IPS-18a (cell line): Measurements from ENCODE around the gene CCDC127.

Experiments used
- H3K27ac ChIP-seq: one replicate; pipeline ENCODE4 v1.5.1; 2013; ENCODE audit warnings: low read length
- H3K27me3 ChIP-seq: one replicate; pipeline ENCODE4 v1.6.1; 2013; ENCODE audit warnings: mild to moderate bottlenecking, low read length; ENCODE audit not compliant: control insufficient read depth, insufficient read depth
- H3K36me3 ChIP-seq: one replicate; pipeline ENCODE4 v1.6.1; 2013; ENCODE audit warnings: low read depth, low read length; ENCODE audit not compliant: control insufficient read depth
- H3K4me1 ChIP-seq: one replicate; pipeline ENCODE4 v1.6.1; 2013; ENCODE audit warnings: low read depth, low read length; ENCODE audit not compliant: control insufficient read depth
- H3K4me3 ChIP-seq: one replicate; pipeline ENCODE4 v1.5.1; 2013; ENCODE audit warnings: low read length
- H3K9ac ChIP-seq: one replicate; pipeline ENCODE4 v1.6.1; 2013; ENCODE audit warnings: mild to moderate bottlenecking, low read length, moderate library complexity
- H3K9me3 ChIP-seq: one replicate; pipeline ENCODE4 v1.6.1; 2013; ENCODE audit warnings: low read depth, low read length; ENCODE audit not compliant: control insufficient read depth

CCDC127 gene

DNA sequence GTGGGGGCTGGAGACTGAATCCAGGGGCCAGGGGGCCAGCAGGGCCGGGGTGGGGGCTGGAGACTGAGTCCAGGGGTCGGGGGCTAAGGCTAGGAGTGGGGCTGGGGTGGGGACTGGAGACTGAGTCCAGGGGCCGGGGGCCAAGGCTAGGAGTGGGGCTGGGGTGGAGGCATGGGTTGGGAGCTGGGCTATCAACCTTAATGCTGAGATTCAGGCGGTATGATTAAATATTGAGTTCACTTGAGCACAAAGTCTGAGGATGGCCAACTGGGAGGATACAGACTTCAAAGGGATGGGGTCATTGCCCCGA lies 43.7 kb downstream of the CCDC127 start:
- Histone ChIP-seq H3K9ac (no peak overlapping the region), H3K27ac (no peak overlapping the region), H3K4me3 (no peak overlapping the region), H3K27me3 (no peaks in the 10 kb centered on the region), H3K36me3 (peaks cover 4% of the 10 kb centered on the region), H3K9me3 (no peaks in the 10 kb centered on the region), H3K4me1 (no peaks in the 10 kb centered on the region)

DNA sequence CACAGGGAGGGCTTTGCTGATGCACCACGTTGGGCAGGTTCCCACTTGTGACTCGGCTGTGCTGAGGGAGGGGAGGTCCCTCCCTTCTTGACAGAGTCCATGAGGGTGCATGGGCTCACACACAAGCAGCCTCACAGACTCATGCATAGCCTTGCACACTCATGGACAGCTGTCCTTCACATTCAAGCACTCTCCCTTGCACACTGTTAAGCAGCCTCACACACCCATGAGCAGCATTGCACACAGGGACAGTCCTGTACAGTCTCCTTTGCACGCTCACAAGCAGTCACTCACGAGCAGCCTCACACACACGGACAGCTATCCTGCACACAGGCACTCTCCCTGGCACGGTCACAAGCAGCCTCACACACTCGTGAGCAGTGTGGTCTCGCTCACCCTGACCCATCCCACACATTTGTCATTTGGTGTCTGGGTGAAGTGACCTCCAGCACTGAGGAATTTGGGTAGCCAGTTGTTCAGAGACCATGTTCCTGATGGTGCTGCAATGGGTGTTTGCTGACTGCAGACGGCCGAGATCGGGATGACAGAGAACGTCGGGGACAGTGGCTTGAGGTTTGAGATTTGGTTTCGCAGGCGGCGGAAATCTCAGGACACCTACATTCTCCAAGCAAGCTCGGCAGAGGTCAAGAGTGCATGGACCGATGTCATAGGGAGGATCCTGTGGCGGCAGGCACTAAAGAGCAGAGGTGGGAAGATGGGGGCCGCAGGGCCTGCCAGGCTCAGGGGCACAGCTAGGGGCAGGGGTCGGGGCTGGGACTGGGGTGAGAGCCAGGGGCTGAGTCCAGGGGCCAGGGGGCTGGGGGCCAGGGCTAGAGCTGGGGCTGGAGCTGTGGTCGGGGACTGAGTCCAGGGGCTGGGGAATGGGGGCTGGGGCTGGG lies 44.3 kb downstream of the CCDC127 start:
- Histone ChIP-seq H3K27me3 (no peaks in the 10 kb centered on the region), H3K27ac (no peak overlapping the region), H3K4me3 (no peak overlapping the region), H3K9ac (no peak overlapping the region), H3K4me1 (no peaks in the 10 kb centered on the region), H3K36me3 (peaks cover 4% of the 10 kb centered on the region), H3K9me3 (no peaks in the 10 kb centered on the region)

GRCh38 chr5:172841-173251 lies 45.1 kb downstream of the CCDC127 start:
- peaks cover 4% of the 10 kb centered on the region for H3K36me3 ChIP-seq
- no peak overlapping the region for H3K27ac ChIP-seq
- H3K27me3 ChIP-seq = no peaks in the 10 kb centered on the region
- H3K9ac ChIP-seq = no peak overlapping the region
- H3K9me3 ChIP-seq = no peaks in the 10 kb centered on the region
- no peaks in the 10 kb centered on the region for H3K4me1 ChIP-seq
- H3K4me3 ChIP-seq = no peak overlapping the region

GRCh38 chr5:172421-172820 lies 45.5 kb downstream of the CCDC127 start:
- H3K4me3 ChIP-seq = no peak overlapping the region
- H3K9ac ChIP-seq = no peak overlapping the region
- H3K27ac ChIP-seq = no peak overlapping the region
- peaks cover 4% of the 10 kb centered on the region for H3K36me3 ChIP-seq
- H3K27me3 ChIP-seq = no peaks in the 10 kb centered on the region
- H3K4me1 ChIP-seq = no peaks in the 10 kb centered on the region
- no peaks in the 10 kb centered on the region for H3K9me3 ChIP-seq

DNA sequence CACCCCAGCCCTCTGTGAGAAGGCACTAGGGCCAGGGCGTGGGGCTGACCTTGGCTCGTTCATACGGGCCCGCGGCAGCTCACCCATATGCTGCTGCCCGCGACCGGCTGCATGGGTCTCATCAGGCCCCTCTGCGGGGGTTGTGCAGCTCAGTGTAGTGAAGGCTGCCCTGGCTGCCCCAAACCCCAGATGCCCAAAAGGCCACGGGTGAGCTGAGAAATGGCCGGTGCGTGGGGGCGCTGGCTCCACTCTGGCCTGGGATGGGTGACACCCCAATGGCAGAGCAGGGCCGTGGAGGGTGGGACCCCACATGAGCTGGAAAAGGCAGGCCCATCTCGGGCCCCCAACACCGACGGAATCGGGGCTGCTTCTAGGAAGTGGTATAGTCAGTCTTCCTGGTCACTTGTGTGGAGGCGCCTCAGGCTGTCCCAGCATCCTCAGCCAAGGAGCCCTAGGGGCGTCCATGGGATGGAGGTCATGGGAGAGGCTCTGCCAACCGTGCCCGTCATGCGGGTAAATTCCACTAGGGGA lies 46.1 kb downstream of the CCDC127 start:
- Histone ChIP-seq H3K27ac (no peak overlapping the region), H3K4me1 (no peaks in the 10 kb centered on the region), H3K36me3 (peaks cover 4% of the 10 kb centered on the region), H3K27me3 (no peaks in the 10 kb centered on the region), H3K9me3 (no peaks in the 10 kb centered on the region), H3K9ac (no peak overlapping the region), H3K4me3 (no peak overlapping the region)

DNA sequence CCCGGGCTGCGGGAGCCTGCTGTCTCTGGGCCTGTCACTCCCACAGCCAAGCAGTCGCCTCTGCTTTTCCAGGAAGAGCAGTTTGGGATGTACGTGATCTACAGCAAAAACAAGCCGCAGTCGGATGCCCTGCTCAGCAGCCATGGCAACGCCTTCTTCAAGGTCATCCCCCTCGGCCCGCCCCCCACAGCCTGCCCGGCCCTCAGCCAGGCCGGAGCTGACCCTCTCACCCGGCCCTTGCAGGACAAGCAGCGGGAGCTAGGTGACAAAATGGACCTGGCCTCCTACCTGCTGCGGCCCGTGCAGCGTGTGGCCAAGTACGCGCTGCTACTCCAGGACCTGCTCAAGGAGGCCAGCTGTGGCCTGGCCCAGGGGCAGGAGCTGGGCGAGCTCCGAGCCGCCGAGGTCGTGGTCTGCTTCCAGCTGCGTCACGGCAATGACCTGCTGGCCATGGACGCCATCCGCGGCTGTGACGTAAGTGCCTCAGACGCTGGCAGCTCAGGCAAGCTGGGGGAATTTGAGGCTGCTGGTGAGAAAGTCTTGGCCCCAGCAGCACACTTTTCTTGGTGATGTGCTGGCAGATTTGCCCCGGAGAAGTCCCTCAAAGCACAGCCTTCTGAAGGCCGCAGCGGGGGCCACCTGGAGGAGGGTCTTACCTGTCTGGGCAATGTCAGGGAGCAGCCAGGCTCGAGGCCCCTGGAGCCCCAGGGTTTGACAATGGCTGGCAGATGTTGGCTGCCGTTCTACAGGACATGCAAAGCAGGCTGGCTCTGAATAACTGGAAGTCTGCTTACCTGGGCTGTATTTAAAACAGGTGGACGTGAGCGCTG lies 46.8 kb downstream of the CCDC127 start:
- Histone ChIP-seq H3K9ac (no peak overlapping the region), H3K4me1 (no peaks in the 10 kb centered on the region), H3K27me3 (no peaks in the 10 kb centered on the region), H3K27ac (no peak overlapping the region), H3K9me3 (no peaks in the 10 kb centered on the region), H3K36me3 (peaks cover 4% of the 10 kb centered on the region), H3K4me3 (no peak overlapping the region)

GRCh38 chr5:169728-170094 lies 48.2 kb downstream of the CCDC127 start:
- H3K4me3 ChIP-seq = no peak overlapping the region
- H3K36me3 ChIP-seq = peaks cover 4% of the 10 kb centered on the region
- H3K27me3 ChIP-seq = no peaks in the 10 kb centered on the region
- H3K9me3 ChIP-seq = no peaks in the 10 kb centered on the region
- H3K4me1 ChIP-seq = no peaks in the 10 kb centered on the region
- no peak overlapping the region for H3K9ac ChIP-seq
- no peak overlapping the region for H3K27ac ChIP-seq

DNA sequence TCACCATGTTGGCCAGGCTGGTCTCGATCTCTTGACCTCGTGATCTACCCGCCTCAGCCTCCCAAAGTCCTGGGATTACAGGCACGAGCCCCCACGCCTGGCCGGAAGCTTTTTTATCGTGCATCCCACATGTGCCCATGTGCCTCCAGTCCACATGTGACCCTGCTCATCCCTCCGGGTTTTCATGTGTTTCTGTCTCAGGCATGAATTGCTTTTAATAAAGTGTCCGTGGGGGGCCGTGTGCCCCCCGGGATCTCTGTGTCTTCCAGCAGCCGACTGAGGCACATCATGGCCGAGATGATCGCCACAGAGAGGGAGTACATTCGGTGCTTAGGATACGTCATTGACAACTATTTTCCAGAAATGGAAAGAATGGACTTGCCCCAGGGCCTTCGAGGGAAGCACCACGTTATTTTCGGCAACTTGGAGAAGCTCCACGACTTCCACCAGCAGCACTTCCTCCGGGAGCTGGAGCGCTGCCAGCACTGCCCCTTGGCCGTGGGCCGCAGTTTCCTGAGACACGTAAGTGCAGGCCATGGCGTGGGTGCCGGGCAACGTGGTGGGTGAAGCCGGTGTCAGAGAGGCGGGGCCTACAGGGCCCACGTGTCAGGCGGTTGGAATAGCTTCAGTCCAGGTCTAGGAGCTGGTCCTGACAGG lies 48.8 kb downstream of the CCDC127 start:
- Histone ChIP-seq H3K4me1 (no peaks in the 10 kb centered on the region), H3K4me3 (no peak overlapping the region), H3K9me3 (no peaks in the 10 kb centered on the region), H3K9ac (no peak overlapping the region), H3K36me3 (peaks cover 4% of the 10 kb centered on the region), H3K27me3 (no peaks in the 10 kb centered on the region), H3K27ac (no peak overlapping the region)

DNA sequence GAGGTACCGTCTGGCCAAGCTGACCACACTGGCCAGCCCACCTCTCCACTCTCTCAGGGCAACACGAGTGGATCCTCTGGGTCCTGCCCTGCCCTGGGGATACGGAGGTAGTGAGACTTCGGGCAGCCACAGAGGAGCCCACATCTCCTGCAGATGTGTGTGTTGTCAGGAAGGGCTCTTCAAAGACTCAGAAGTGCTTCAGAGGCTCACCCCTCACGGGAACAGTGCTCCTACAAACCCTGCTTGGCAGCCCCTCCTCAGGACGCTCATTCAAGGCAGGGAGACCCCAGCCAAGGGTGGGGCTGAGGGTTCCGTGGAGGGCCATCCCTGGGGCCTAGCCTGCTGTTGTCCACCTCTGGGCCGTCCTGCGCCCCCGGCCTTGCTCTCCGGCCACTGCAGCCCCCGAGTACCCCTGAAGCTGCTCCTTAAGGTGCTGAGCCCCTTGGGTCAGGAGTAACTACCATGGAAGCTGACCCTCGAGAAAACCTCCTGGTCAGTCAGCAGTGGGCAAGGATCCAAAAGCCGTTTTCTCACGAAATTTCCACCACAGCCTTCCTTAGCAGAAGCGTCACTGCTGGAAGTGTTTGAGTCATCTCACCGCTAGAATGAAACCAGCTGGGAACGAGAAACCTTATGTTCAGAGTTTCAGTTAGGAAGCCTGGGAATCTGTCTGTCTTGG lies 49.8 kb downstream of the CCDC127 start:
- Histone ChIP-seq H3K27ac (no peak overlapping the region), H3K9ac (no peak overlapping the region), H3K27me3 (no peaks in the 10 kb centered on the region)

DNA sequence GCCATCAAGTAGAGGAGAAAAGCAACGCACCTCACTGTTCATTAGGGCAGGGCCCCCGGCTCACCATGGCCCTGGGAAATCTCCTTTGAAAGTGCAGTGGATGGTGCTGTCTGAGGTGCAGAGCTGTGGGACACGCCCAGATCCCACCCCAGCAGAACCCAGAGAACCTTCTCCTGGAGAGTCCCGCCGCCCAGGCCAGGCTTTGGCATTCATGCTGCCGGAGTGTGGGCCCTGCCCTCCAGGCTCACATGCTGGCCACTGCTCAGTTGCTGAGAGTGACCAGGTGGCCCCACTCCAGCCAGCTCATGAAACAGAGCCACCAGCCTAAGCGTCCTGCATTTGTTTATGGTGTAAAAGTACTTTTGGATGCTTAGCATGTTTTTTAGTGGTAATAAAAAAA lies 50.4 kb downstream of the CCDC127 start:
- H3K27ac ChIP-seq = no peak overlapping the region
- no peaks in the 10 kb centered on the region for H3K9me3 ChIP-seq
- no peaks in the 10 kb centered on the region for H3K36me3 ChIP-seq
- no peaks in the 10 kb centered on the region for H3K27me3 ChIP-seq
- no peaks in the 10 kb centered on the region for H3K4me1 ChIP-seq
- no peak overlapping the region for H3K4me3 ChIP-seq
- no peak overlapping the region for H3K9ac ChIP-seq

More for the DNA sequence above, 49.8 kb downstream of the CCDC127 start:
- no peaks in the 10 kb centered on the region for H3K4me1 ChIP-seq
- H3K4me3 ChIP-seq = no peak overlapping the region
- no peaks in the 10 kb centered on the region for H3K36me3 ChIP-seq
- H3K9me3 ChIP-seq = no peaks in the 10 kb centered on the region
